GM18508 (cell line): Measurements from ENCODE around the gene GNG12.

Source experiments
- ATAC-seq: cut with Tn5 transposase; IDR thresholded peaks from one replicate; pipeline ENCODE4 v1.9.1; 2021; ENCODE audit warnings: moderate number of reproducible peaks; ENCODE audit not compliant: insufficient read depth, unreplicated experiment

The GNG12 gene

GRCh38 chr1:67832737-67833601 lies at the start of gene GNG12:
GNG12 (minus strand) TSS chr1:67833467; CDS start chr1:67707686, 125,781 bp downstream.
- no peak for ATAC-seq

DNA sequence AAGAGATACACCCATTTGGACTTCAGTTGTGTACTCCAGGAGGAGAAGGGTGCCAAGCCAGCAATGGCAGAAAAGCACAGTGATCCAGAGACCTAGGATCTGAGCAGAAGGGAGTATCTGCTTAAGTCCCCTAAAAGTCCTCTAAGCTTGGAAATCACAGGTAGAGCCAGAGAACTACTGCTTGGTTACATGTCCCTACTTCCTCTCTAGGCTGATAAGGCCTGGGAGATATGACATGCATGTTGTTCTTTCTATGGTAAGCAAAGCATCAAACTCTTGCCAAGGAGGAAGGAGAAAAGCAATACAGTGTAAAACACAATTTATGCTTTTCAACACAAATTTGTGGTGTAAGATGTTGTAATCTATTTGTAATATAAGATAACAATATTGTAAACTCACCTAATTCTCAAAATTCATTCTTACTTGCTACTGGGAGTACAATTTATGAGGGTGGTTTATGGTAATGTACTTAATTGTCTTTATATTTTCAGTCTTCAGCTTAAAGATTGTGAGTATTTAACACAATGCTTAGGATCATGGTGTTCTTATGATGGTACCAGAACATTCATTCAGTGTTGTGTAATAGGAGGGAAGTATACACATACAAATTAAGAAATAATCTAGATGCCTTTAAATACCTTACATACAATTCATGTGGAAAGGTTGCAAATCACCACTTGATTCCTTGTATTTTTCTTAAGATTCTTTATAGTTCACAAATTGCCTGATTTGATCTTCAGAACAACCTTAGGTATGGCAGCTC lies 49.1 kb upstream of the GNG12 start:
- no peak for ATAC-seq

DNA sequence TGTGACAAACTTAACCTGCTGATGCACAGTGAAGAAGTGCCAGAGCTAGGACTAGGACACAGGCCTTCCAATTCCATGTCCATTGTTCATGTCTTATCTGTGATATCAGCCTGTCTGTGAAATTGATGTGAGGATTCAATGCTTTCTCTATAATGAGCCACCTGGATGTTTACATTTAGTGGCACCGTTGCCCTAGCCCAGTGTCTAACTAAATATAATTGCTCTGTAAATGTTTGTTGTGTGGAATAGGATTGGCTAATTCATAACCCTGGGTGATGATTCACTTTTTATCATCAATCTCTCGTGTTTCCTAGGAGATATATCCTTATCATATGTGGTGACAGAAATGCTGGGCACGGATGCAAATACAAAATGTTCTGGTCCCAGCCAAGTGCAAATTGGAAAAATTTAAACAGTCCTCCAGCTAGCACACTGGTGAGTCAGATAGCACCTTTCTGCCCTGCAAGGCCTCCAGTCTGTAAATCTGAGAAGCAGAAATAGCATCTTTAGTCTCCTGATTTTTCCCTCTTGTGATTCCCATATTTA lies 46.9 kb upstream of the GNG12 start:
- ATAC-seq = no peak

- no peak for ATAC-seq
Observed at GRCh38 chr1:67879485-67879884, 46.2 kb upstream of the GNG12 start.

GRCh38 chr1:67874501-67875111 lies 41.3 kb upstream of the GNG12 start:
- no peak for ATAC-seq

GRCh38 chr1:67869233-67869632 lies 36.0 kb upstream of the GNG12 start:
- no peak for ATAC-seq

GRCh38 chr1:67863637-67864036 lies 30.4 kb upstream of the GNG12 start:
- ATAC-seq = no peak

DNA sequence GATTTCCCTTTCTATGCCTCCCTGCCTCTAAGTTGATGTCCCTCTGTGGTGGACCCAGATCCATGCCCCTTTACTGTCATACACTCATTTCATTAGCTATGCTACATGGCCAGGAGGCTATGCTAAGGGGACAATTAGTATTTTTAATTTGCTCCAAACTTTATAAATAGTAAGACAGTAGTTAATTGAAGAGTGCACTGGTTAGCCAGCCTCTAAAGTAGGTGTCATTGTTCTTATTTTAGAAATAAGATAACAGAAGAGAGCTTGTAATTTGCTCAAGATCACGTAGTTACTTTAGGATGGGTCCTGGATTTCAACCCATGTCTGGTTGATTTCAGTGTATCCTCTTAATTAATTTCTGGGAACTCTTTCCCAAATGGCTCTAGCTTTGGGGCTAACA lies 29.4 kb upstream of the GNG12 start:
- no peak for ATAC-seq

- no peak for ATAC-seq
Observed at GRCh38 chr1:67861856-67862516, 28.7 kb upstream of the GNG12 start.

DNA sequence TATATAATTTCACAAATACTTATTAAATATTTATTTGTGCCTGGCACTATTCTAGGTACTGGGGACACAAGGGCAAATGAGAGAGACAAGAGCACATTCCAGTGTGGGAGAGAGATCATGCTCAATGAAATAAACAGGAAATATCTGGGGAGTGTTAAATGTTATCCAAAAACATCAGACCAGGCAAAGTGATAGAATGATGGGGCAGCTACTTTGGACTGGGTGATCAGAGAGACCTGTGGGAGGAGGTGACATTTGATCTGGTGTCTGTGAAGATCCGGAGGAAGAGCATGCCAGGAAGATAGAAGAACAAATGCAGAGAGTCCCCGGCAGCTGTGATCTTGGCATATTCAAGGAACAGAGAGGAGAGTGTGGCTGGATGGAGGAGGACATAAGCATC lies 27.5 kb upstream of the GNG12 start:
- ATAC-seq = no peak

GRCh38 chr1:67856921-67857320 lies 23.7 kb upstream of the GNG12 start:
- ATAC-seq = no peak

- ATAC-seq = no peak
Observed at GRCh38 chr1:67855961-67856360, 22.7 kb upstream of the GNG12 start.

GRCh38 chr1:67855444-67855843 lies 22.2 kb upstream of the GNG12 start:
- no peak for ATAC-seq

DNA sequence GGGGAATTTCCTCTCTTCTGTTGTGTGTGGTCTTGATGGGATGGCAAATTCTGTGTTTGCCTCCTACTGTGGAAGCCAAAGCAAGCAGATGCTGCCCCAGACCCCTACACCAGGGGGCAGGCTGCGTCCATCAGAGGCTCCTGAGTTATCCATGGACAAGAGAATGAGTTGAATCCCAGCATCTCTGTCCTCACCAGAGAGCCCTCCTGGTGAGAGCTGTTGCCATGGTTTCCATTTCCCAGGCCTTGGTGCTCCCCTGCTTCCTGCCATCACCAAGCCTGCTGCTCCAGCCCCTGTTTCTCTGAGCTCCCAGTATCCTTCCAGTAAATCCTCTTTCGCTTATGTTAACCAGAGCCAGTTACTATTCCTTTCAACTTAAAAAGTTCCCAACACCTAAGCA lies 20.4 kb upstream of the GNG12 start:
- no peak for ATAC-seq

GRCh38 chr1:67851800-67852199 lies 18.5 kb upstream of the GNG12 start:
- no peak for ATAC-seq

GRCh38 chr1:67850611-67851075 lies 17.4 kb upstream of the GNG12 start:
- no peak for ATAC-seq

- no peak for ATAC-seq
Observed at GRCh38 chr1:67850151-67850551, 16.9 kb upstream of the GNG12 start.

- no peak for ATAC-seq
Observed at GRCh38 chr1:67847466-67847865, 14.2 kb upstream of the GNG12 start.

GRCh38 chr1:67846538-67846937 lies 13.3 kb upstream of the GNG12 start:
- no peak for ATAC-seq

DNA sequence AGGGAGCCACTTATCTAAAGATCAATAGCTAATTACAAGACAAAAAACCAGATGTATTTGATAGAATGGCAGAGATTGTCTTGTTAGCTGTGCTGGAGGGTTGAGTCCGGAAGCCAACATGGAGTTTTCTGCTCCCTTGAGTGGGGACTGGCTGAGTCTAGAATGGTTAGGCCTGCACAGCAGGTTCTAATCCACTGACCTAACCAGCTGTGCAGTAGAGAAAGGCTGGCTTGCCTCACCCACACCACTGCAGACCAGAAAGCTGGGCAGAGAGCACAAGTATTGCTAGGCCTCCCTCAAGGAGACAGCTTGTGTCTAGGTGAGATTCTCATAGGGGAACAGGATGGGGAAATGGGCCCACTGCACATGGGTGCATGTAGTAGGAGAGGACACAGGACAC lies 11.7 kb upstream of the GNG12 start:
- ATAC-seq = no peak
